HG02642 (cell line): Measurements from ENCODE around the gene CD8B2.
"Not testable (repeated sequence)": the region's sequence is repeated elsewhere in the genome, so short reads cannot be mapped to it uniquely, and the experiment has no call there.

Experiments used
- ATAC-seq: cut with Tn5 transposase; IDR thresholded peaks from one replicate; pipeline ENCODE4 v1.9.1; 2021; ENCODE audit warnings: mild to moderate bottlenecking; ENCODE audit not compliant: unreplicated experiment, poor library complexity

CD8B2 gene

DNA sequence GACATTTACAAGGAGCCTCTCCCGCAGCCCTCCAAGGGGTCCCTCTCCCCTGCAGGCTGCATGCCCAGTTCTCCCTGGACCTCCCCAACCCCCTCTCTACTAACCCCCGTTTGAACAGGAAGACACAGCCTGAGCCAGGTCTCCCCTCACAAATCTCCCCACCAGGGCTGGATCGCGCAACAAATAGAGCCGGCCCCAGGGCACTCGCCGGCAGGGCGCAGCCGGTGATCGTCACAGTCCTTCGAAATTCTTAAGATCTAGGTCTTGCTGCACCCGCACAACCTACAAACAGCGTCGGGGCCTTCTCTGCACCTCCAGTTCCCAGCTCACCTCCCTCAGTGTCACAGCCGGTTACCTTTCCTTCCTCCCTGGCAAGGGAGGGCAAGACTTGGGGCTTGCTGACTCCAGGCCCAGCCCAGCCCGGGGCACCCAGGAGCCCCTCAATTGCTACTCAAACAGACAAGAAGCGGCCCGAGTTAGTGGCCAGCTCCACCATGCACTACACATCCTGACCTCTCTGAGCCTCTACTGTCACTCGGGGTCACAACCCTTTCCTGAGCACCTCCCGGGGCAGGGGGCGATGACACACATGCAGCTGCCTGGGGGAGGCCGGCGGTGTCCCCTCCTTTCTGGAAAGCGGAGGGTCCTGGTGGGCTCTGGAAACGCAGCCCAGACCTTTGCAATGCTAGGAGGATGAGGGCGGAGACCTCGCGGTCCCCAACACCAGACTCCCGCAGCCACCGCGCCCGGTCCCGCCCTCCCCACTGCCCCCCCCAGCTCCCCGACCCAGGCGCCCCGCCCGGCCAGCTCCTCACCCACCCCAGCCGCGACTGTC lies at the start of gene CD8B2:
TSS of gene CD8B2 (plus strand) at position 814 of the 835 bp plus-strand sequence. CDS start 63 bp downstream, outside the sequence.
- not testable (repeated sequence) for ATAC-seq

DNA sequence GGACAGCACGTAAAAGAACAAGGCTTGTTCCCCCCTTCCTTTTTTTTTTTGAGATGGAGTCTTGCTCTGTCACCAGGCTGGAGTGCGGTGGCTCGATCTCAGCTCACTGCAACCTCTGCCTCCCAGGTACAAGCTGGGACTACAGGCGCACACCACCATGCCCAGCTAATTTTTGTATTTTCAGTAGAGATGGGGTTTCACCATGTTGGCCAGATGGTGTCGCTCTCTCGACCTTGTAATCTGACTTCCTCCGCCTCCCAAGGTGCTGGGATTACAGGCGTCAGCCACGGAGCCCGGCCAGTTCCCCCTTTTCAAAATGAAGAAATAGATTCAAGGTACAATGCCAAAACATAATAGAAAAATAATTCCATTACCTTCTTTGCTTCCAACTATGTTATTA lies 25.3 kb upstream of the CD8B2 start:
- not testable (repeated sequence) for ATAC-seq

DNA sequence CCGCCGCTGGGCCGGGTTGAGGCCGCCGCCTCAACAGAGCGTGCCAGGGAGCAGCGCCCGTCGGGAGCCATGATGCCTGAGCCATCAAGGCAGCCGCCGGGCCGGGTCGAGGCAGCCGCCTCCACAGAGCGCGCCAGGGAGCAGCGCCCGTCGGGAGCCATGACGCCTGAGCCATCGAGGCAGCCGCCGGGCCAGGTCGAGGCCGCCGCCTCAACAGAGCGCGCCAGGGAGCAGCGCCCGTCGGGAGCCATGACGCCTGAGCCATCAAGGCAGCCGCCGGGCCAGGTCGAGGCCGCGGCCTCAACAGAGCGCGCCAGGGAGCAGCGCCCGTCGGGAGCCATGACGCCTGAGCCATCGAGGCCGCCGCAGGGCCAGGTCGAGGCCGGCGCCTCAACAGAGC lies 19.6 kb upstream of the CD8B2 start:
- not testable (repeated sequence) for ATAC-seq

DNA sequence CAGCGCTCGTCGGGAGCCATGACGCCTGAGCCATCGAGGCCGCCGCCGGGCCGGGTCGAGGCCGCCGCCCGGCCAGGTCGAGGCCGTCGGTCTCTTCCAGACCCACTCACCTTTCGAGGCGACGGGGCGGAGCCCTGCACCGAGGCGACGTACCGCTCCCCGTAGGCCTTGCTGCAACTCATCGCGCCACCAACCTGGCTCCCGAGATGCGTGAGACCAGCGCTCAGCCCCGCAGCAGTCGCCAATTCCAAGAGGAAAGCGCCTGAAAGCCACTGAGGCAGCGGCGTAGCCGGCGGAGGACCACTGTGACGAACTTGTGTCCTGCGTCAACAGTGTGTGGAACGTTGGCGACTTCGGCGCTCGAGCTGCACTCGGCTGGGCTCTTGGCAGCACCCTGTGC lies 19.1 kb upstream of the CD8B2 start, which contains the start of gene RGPD3:
TSS of gene RGPD3 (minus strand) at position 307 of the 400 bp plus-strand sequence. CDS start at position 182, 125 bp downstream.
- not testable (repeated sequence) for ATAC-seq

DNA sequence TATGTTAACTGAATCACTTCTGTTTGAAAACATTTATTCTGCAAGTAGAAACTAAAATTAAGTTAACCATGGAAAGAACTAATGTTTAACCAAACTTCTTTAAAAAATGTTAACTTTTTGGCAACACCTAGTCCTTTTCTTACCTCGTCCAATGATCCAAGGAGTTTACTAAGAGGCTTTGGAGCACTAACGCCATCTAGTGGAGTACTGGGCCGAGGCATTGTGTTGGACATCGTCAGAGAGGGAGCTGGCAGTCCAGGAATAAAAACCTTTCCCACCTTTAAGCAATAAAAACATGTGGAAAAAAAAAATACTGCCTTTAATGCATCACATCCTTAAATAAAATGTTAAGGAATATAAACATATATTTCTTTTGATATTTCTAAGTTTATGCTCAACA lies 16.5 kb upstream of the CD8B2 start:
- not testable (repeated sequence) for ATAC-seq

DNA sequence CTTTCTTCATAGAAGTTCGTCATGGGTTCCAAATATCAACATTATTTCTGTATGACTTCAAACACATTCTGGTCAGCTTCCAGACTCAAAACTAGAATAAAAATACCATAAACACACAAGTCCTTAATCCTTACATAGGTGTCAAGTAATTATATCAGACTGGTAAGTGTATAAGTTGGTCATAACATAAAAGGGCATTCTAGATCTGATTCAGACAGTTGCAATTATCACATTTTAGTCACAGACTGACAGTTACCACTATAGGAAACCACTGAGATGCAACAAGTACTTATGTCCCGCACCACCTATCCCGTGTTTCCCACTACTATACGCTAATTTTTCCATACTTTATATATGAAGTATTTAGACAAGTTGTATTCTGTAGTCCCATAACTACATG lies 9.5 kb upstream of the CD8B2 start:
- not testable (repeated sequence) for ATAC-seq

DNA sequence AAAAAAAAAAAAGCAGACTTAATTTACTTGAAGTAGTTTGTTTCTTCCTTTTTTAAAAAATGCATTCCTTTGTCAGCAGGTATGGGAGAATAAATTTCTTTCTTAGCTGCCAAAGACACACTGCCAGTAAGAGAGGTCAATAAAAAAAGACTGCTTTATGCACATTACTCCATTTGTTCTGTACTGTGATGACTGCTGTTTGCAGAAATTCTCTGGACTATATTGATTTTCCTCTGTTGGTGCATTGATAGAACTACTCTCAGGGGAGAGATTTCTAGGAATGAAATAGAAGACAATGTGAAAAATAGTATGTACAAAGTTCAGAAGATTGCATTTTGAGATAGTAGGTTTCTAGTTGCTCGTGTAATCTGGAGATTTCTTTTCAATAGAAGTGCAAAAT lies 7.6 kb upstream of the CD8B2 start:
- not testable (repeated sequence) for ATAC-seq

DNA sequence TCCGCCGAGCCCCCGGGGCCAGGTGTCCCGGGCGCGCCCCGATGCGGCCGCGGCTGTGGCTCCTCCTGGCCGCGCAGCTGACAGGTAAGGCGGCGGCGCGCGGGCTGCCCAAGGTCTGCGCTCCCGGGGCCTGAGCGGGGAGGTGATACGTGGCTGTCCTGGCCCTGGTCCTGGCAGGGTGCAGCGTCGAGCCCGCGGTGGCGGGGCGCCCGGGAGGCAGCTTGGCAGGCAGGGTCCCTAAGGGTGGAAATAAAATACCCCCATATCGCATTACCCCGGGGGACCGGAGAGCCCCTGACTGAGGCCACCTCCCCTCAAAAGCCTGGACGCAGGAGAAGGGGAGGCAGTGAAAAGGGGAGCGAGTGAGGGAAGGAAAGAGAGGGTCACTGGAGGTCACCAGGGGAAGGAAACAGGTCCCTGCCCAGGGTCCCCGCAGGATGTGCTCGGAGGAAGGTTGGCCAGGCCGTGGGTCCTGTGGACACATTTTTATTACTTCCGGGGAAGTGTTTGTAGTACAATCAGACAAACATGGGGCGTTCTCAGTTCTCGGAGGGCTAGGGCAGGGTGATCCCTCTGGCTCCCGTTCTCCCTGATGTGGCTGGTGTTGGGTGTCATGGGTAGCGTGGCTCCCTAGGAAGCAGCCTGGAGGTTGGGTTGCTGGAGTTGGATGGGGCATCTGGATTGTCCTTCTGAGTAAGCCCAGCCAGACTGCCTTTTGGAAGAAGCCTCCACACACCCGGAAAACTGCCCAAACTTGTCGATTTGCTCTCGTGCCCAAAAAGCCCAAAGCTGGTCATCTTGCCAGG lies 425 bp downstream of the CD8B2 start:
- not testable (repeated sequence) for ATAC-seq

DNA sequence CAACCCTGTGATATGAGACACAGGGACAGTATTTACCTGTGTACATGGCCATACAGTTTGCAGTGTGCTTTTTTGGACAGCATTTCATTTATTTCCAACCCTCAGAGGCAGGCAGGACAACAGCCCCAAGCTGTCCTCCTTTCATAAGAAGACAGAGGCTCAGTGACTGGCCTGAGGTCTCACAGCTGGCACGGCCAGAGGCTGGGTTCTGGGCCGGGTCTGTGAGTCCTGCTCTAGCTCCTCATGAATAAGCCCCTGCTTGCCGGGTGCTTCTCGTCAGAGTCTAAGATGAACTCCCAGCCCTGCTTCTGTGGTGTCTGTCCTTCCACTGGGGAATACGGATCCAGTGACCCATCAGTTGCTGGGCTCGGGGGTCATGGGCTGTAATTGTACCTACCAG lies 2.5 kb downstream of the CD8B2 start:
- ATAC-seq = not testable (repeated sequence)

DNA sequence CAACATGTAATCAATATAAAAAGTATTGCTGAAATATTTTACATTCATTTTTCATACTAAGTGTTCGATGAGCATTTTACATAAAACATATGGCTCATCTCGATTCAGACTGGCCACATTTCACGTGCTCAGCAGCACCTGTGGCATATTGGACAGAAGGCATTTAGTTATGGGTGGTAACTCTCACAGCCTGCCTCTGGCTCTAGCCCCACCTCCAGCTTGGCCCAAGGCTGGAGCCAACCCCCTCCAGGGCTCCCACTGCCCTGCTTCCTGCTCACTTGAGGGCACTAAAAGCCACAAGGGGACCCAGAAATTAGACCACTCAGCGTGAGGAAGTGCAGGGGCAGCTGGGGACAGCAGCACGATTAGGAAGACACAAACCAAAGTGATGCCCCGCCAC lies 5.2 kb downstream of the CD8B2 start:
- ATAC-seq = not testable (repeated sequence)

DNA sequence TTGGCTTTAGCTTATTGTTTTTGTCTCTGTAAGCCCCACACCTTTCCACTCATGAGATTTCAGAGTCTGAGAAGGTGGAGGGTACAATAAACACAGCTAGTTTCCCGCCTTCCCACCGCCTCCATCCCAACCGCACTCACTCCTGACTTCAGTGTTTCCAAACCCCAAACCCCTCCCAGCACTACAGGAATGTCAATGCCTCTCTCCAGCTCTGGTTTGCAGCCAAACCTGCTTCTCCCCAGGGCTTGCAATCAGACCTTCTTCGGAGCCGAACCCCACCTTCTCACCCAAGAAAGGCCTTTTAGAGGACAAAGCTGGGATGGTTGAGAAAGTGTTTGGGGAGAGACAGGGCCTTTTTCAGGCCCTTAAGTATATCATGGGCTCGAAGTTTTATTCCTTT lies 5.7 kb downstream of the CD8B2 start:
- ATAC-seq = not testable (repeated sequence)

DNA sequence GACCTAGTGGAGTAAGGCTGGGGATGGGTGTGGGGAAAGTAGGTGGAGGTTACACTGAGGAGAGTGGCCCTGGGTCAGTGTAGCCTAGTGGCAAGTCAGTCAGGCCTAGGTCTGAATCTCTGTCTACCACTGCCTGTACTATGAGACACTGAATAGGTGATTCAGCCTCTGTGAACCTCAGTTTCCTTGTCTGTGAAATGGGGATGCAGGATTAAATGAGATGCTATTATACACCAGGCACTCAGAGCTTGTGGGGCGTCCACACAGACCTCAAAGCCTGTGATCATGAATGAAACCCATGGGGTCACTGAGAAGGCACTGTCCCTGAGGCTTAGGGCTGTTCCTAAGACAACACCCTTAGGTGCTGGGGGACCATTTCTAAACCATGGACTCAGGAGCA lies 11.4 kb downstream of the CD8B2 start:
- not testable (repeated sequence) for ATAC-seq

DNA sequence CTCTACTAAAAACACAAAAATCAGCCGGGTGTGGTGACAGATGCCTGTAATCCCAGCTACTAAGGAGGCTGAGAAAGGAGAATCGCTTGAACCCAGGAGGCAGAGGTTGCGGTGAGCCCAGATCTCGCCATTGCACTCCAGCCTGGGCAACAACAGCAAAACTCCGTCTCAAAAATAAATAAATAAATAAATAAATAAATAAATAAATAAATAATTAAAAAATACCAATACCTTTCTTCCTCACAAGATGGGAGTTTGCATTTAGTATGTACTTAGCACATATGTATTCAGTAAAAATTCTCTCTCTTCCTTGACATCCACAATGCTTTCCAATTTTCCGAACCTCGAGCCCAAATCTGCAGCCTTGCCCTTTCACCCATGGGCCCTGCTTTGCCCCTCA lies 13.2 kb downstream of the CD8B2 start:
- ATAC-seq = not testable (repeated sequence)

DNA sequence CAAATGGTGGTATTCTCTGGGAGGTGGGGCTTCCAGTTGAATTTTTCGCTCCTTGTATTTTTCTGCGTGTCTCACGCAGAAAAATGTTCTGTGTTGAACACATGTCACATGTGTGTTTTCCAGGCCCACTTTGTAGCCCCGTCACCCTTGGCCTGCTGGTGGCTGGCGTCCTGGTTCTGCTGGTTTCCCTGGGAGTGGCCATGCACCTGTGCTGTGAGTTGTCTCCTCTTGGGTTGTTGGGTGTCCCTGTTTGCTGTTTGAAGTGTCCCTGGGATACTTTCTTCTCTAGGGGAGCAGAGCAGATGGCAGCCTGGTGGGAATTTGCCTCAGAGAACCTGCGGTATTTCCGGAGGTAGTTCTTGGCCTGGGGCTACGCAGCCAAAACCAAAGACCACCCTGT lies 15.2 kb downstream of the CD8B2 start:
- not testable (repeated sequence) for ATAC-seq

DNA sequence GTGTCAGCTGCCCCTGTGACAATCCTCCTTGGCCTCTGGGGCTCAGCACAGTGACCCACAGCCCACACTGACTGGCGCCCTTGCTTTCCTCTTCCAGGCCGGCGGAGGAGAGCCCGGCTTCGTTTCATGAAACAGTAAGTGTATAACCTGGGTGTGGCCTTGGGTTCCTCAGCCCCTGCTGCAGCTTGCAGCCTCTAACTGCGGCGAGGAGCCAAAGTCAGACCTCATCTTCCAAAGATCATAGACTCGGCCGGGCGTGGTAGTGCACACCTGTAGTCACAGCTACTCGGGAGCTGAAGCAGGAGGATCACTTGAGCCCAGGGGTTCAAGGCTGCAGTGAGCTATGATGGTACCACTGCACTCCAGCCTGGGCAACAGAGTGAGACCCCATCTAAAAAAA lies 17.0 kb downstream of the CD8B2 start:
- not testable (repeated sequence) for ATAC-seq

DNA sequence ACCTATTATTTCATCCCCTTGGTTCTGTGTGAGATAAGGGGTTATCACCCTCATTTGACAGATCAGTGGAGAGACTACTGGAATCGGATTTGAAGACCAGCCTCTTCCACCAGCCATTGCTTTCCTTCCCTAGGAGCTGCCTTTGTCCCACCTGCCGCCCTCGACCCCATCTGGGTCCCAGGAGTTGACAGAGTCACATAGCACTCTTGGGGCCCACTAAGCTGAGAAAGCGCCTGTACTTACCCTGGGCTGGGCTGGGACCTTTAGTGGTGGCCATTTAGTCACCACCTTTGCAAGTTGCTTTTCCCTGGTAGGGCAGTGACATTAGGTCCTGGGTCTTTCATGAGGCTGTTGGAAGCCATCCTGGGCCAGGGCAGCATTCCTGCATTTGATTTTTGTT lies 17.6 kb downstream of the CD8B2 start:
- ATAC-seq = not testable (repeated sequence)

DNA sequence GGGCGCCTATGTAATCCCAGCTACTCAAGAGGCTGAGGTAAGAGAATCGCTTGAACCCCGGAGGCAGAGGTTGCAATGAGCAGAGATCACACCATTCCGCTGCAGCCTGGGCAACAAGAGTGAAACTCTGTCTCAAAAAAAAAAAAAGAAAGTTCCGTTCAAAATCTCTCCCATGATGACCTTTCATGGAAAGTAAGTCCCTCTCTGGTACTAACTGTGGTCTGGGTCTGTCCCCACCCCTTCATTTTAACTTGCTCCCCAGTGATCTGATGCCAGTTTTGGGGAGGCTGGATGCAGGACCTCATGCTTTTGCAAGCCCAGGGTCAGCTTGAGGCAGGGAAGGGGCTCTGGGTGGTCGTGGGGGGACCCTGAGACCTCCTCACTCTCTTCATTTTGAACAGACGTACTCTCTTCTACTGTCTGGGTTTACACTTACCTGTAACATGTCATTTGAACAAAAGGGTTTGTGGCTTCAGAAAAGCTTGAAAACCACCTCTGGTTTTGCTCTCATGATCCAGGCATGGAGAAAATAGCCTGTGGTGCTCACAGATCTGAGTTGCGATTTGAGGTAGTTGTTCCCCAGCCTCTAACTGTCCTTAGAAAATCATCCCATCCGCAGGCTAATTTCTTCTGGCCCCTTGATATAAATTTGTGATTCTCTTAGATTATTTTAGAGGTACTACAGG lies 19.0 kb downstream of the CD8B2 start:
- ATAC-seq = not testable (repeated sequence)

DNA sequence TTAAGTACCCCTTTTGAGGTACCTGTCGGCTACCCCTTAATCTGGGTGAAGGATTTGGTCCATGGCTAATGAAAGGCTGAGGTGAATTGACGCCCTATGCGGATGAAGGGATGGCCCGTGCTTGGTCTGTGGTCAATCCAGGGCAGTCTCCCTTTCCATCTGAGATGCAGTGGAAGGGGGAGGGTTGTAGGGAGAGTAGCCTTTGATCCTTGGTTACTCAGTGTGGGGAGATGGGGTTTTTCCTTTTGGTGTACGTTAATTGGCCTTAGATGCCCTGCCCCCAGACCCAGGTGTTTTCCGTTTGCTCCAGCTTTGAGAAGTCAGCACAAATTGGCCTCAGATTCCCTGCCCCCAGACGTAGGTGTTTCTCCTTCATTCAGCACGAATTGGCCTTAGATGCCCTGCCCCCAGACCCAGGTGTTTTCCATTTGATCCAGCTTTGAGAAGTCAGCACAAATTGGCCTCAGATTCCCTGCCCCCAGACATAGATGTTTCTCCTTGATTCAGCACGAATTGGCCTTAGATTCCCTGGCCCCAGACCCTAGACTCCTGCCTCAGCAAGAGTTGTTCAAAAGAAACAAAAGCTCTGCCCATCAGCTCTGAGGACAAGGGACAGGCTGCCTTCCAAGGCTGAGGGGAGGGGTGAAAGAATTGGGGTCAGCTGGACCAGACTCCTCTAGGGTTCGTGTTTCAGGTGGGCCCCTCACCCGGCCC lies 21.7 kb downstream of the CD8B2 start:
- not testable (repeated sequence) for ATAC-seq

DNA sequence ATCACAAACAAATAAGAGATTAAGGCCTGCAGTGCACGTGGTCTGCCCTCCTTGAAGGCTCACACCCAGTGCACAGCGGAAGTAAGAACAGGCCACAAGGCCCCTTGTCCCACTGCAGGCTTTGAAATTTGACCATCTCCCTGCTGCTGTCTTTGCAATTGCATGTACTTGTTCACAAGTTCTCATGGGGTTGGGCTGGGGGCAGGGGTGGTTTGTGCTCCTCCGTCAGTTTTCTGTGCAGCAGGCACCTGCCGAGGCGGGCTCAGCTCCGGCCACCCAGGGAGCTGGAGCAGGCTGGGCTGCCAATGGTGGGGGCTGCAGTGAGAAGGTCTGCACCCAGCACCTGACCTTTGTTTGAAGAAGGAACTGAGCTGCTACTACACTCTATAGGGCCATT lies 22.2 kb downstream of the CD8B2 start:
- ATAC-seq = not testable (repeated sequence)

DNA sequence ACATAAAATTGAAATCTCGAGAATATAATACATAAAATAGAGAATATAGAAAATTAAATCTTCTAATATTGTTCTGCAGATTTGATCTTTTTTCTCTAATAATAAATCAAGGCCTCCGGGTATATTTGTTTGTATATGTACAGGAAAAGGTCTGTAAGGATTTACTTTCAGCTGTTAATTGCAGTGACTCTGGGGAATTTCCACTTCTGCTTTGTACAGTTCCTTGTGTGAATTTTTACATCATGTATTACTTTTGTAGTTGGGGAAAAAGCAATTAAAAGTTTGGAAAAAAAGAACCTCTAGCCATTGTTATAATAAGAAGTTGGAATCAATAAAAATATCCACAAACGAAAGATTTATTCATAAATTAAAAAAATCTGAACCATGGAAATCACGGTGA lies 23.6 kb downstream of the CD8B2 start:
- ATAC-seq = not testable (repeated sequence)
